GM21717 (cell line): ENCODE data around the gene TMOD3.
"Not testable (repeated sequence)": the region's sequence is repeated elsewhere in the genome, so short reads cannot be mapped to it uniquely, and the experiment has no call there.

Source experiments
- ATAC-seq: cut with Tn5 transposase; IDR thresholded peaks from one replicate; pipeline ENCODE4 v1.9.1; 2021; ENCODE audit warnings: mild to moderate bottlenecking, moderate library complexity; ENCODE audit not compliant: unreplicated experiment

The TMOD3 gene

GRCh38 chr15:51863131-51863530 is 33.7 kb downstream of the TMOD3 start:
- no peak for ATAC-seq

GRCh38 chr15:51864408-51865056 is 35.1 kb downstream of the TMOD3 start:
- no peak for ATAC-seq

GRCh38 chr15:51865317-51865716 is 35.9 kb downstream of the TMOD3 start:
- ATAC-seq, result no peak

GRCh38 chr15:51866161-51866560 is 36.7 kb downstream of the TMOD3 start:
- ATAC-seq, result no peak

GRCh38 chr15:51866751-51867150 is 37.3 kb downstream of the TMOD3 start:
- no peak for ATAC-seq

DNA sequence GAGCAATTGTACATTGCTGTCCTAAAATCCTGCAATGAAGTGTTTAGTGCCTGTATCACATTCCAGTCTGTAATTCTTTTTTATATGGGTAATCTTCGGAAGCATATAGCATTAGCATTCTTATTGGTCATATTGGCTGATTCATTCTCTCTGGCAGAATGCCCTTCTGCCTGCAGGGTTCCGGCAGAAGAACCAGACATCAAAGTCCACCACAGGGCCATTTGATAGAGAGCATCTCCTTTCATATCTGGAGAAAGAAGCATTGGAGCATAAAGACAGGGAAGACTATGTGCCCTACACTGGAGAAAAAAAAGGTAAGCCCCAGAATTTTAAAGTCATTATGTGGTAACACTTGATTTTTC is 39.6 kb downstream of the TMOD3 start:
- no peak for ATAC-seq

GRCh38 chr15:51870774-51871173 is 41.3 kb downstream of the TMOD3 start:
- ATAC-seq, result no peak

GRCh38 chr15:51874751-51875644 is 45.5 kb downstream of the TMOD3 start:
- ATAC-seq, result no peak

- no peak for ATAC-seq
Measured at GRCh38 chr15:51876169-51876568, 46.7 kb downstream of the TMOD3 start.

- no peak for ATAC-seq
Measured at GRCh38 chr15:51878446-51879386, 49.3 kb downstream of the TMOD3 start.

DNA sequence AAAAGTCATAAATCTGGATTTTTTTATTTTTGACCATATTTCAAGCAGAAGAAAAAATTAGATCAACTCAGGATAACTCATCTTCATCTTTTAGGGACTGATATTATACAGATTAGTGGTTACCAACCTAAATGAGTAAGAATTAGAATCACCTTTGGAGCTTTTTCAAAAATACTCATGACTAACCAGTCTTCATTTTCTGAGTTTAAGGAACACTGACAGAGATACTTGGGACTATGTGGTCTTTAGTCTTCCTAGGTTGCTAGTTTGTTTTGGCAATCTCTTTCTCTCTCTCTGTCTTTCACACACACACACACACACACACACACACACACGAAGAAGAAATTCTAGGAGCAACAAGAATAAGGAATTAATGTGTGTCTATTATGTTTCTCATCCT is 50.1 kb downstream of the TMOD3 start:
- ATAC-seq, result no peak

DNA sequence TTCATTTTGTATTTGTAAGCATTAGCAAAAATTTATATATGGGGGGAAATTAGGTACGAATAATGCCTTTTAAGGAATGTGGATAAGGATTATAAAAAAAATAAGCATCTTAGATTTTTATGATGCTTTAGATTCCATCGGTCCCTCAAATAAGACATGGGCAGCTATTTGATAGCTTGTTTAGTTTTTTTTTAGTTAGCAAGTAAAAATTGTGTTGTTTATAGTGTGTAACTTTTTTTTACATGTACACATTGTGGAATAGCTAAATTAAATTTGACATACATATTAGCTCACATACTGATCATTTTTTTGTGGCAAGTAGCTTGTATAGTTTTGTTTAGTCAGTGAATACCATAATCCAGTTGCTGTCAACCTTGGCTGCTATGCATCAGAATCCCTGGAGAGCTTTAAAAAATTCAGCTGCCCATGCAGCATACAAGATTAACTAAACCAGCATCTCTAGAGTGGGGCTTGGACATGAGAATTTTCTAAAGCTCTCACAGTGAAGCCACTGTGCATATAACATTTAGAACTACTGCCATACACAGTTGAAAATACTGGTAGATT is 53.9 kb downstream of the TMOD3 start:
- ATAC-seq, result no peak

- no peak for ATAC-seq
Measured at GRCh38 chr15:51884041-51884440, 54.6 kb downstream of the TMOD3 start.

DNA sequence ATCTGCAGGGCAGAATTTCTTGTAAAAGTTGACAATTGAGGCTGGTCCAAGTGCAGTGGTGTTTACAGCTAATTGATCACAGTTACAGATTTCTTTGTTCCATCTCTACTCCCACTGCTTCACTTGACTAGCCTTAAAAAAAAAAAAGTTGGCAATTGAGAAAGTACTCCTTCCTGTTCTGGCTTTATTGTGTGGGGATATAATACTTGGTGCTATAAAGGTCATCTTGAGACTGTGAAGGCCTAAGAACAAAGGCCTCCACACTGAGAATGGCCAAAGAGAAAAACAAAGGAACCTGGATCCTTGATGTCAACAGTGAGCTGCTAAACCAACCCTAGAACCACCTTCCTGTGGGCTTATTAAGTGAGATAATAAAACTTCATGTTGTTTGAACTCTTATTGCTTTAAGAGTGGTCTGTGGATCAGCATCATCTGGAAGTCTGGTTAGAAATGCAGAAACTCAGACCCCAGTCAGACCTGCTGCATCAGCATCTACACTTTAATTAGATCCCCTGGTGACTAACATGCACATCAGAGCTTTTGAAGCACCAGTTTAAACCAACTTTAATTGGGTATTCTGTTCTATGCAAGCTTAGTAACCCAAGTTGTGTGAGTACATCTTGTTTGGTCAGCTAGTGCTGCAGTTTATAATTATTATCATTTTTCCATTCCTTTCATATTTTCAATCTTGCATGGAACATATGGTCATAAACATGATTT is 55.2 kb downstream of the TMOD3 start:
- no peak for ATAC-seq

- not testable (repeated sequence) for ATAC-seq
Measured at GRCh38 chr15:51885758-51886157, 56.3 kb downstream of the TMOD3 start.

DNA sequence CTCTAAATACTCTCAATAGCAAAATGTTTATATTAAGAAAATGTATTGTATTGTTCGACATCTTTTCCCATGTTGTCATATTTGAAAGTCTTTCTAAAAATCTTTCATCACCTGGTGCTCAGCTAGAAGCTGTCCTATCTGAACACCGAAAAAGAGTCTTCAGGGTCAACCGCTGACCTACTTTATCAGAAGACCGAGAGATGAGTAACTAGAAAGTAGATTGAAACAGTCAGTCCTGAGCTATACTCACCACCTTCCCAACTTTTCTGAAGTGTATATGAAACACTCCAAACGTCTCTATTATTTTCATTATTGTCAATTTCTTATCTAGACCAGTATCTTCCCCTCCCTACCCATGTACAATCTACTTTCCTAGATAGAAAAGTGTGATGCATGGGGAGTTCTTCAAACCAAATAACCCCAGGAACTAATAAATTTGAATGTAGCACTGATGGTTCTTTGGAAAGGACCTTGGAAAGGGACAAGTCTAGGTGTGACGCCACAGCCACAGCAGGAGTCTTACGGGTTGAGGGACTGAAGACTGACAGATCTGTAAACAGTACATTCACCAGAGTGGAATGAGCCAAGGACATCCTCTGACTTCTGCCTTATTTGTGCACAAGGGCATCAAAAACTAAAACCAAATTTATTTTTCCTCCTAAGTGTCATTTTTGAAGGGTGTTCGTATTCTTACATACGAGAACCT is 58.6 kb downstream of the TMOD3 start:
- ATAC-seq, result no peak

- ATAC-seq, result no peak
Measured at GRCh38 chr15:51888593-51889195, 59.2 kb downstream of the TMOD3 start.

DNA sequence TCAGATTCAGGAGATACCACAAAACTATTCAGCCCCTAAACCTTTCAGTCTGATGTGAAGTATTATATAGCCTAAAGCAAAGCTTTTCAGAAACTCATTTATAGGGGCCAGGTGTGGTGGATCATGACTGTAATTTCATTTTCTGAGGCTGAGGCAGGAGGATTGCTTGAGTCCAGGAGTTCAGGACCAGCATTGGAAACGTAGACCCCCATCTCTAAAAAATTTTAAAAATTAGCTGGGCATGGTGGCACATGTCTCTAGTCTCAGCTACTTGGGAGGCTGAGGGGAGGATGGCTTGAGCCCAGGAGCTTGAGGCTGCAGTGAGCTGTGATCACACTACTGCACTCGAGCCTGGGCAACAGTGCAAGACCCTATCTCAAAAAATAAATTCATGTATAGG is 60.0 kb downstream of the TMOD3 start:
- no peak for ATAC-seq

DNA sequence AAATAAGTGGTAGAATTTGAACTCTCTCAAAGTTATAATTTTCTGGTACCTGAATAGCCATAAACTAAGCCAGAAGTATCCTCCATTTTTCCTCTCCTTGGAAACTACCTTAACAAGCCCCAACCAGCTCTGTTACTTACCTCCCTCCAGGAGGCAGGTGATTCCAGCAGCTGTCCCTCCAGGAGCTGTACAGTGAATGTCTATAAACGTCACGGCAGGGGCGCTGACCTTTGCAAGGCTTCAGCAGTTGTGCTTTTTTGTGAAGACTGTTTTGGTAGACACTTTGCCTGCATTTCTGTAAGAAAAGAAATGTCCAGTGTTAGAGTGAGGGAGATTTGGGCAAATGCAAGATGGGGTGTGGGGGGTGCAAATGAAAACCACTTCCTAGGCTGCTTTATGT is 75.0 kb downstream of the TMOD3 start:
- ATAC-seq, result no peak
